SK-N-MC (cell line): ENCODE measurements around the gene MARCHF4.

Experiments
- FOXP2 ChIP-seq: optimal IDR thresholded peaks from 2 replicates; pipeline ENCODE3; 2011; ENCODE audit warnings: mild to moderate bottlenecking, moderate library complexity; ENCODE audit not compliant: insufficient read depth; ENCODE audit errors: extremely low read length, control extremely low read depth
- POLR2AphosphoS5 ChIP-seq: IDR thresholded peaks from 2 replicates; pipeline ENCODE4 v1.6.1; 2012; ENCODE audit warnings: mild to moderate bottlenecking, low read depth, low read length, borderline replicate concordance

GRCh38 chr2:216370961-216371712, 1.1 kb downstream of the MARCHF4 start:
- TF ChIP-seq POLR2AphosphoS5, result no peak
- TF ChIP-seq FOXP2, result no peak
